GM20431 (cell line): Measurements from ENCODE around the gene GNS.

Source experiments
- in situ Hi-C: fragments of 300-500 bp; cut with MseI, MboI; formaldehyde crosslinking; loops from one replicate; pipeline ENCODE4 v1.15.0; 2020; ENCODE audit warnings: low sequenced_read_pairs; ENCODE audit not compliant: unreplicated experiment

GNS gene

DNA sequence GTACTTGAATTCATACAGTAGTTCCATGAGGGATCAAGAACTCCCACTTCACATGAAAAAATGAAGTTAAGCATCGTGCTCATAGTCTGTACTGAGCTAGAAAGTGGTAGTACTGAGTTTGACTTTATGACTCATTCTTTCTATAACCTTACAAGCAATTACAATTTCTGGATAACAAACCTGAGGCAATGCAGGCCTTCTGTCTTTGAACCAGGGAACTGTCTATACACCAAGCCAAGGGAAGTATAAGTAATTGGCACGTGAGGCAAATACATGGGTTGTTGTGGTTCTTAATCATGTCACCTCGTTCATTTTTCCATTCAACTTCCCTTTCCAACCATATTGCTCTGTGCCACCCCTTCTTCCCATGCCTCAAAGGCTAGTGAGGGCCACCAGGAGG is 16.8 kb downstream of the GNS start:
- in situ Hi-C loops, result no loop called here

DNA sequence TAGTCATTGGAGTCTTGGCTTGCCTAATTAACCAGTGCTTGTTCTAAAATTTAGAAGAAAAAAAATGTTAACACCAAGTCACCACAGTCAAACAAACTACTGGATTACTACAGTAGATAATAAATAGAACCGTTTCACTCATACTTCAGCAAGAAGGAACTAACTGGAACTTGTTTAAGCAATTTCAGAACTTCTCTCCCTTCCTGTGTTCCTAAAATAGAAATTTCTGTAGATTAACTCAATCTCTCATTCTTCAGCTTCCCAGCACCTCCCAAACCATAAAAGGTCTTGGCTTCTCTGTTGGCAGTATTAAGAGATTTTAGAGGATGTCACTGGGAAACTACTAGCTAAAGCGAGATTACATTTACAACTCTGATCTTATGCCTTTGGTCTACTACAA is 18.6 kb downstream of the GNS start:
- in situ Hi-C loops, result no loop called here

DNA sequence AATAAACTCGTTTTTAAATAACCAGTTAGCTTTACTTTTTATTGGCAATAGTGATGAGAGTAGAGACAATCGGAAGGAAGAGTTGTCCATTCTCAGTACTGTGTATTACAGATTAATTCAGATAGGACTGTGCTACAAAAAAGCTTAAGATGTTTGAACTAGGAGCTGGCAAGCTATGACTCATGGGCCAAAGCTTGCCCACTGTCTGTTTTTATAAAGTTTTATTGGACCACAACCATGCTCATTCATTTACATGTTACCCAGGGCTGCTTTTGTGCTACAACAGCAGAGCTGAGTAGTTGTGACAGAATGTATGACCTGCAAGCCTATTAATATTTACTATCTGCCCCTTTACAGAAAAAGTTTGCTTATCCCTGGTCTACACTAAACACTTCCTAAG is 19.4 kb downstream of the GNS start:
- in situ Hi-C loops, result no loop called here

DNA sequence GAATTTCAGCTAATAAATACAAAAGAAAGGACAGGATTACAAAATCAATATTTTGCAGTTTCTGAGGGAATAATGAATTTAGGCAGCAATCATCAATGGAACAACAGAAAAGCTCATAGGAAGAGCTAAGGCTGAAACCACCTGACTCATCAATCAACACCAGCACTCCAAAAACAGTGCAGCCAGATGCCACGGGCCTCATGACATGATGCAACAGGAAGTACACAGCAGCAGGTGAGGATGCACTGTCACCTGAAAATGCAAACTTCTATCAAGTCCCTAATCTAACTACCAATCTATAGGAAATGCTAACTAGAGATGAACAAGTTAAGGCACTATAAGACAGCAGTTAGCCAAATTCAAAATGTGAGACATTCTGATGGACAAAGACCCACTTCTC is 21.7 kb downstream of the GNS start:
- in situ Hi-C loops, result no loop called here

DNA sequence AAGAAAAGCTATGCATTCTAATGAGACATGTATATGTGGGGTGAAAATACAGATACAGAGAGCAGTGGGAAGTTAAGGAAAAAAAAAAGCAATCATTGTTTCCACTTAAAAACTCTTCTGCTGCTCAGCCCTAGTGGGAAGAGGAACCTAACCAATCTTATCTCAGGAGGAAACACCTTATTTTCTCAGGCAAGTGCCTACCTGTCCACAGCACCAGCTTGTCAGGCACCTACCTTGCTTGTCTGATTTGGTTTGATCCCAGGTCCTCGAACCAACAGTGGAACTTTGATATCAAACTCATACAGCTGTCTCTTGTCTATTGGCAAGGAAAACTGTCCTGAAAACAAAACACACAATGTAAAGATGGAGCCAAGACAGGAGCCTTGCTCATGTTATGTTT is 22.4 kb downstream of the GNS start:
- in situ Hi-C loops, result no loop called here

DNA sequence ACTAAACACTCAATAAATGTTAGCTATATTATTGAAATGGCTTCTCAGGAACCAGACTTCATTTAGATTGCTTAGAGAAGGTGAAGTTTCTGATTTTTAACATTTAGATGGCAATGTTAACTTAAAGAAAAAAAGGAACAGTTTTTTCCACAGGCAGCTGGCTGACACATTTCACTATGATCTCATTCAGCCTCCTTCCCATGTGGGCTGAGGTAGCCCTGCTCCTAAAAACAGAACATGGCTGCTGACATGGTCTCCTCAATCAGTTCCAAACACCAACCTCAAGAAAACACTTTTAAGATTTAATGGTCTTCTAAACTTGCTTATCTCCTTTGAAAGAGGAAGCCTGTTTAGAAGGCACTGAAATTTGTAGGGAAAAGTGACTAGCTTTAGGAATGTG is 23.8 kb downstream of the GNS start:
- in situ Hi-C loops, result no loop called here

DNA sequence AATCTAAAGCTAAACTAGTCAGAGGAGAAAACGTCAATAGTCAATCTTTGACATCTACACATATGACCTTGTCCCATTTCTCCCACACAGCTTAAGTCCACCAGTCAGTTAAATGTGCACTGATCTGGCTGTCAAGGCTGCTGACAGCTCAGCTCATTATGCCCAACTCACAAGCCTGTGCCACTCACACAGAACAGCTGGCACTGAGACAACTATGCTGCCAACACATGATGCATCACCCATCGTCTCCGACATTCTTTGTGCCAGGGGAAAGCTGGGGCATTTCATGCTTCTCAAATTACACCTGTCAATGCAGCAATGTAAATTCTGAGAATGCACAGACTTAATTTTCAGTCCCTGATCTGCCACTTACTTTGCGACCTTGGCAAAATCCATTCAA is 25.3 kb downstream of the GNS start:
- in situ Hi-C loops, result no loop called here

DNA sequence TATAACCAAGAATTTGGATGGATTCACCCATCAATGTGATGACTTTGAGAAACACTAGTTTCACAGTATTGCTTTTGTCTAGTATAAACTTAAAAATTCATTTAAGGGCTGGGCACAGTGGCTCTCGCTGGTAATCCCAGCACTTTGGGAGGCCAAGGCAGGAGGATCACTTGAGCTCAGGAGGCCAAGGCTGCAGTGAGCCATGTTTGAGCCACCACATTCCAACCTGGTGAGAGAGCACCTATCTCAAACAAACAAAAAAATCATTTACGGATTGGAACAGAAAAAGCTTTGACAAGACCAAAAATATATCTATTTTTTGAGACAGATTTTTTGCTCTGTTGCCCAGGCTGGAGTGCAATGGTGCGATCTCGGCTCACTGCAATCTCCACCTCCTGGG is 27.5 kb downstream of the GNS start:
- in situ Hi-C loops, result no loop called here

DNA sequence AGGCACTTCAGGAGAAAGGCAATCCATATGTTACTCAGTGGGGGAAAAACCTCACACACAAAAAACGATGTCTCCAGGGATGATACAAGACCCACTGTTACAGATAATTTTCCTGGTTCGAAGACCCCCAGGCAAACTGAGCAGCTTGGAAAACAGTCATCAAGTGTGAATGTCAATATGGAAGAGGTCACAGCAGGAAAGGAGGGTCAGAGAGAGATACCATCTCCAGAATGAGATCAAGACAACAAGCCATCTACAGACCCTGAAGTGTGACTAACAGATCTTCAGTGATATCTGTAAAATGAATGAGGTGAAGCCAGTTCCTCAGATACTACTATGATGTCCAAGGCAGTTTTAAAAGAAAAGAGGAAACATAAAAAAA is 28.6 kb downstream of the GNS start:
- in situ Hi-C loops, result no loop called here

DNA sequence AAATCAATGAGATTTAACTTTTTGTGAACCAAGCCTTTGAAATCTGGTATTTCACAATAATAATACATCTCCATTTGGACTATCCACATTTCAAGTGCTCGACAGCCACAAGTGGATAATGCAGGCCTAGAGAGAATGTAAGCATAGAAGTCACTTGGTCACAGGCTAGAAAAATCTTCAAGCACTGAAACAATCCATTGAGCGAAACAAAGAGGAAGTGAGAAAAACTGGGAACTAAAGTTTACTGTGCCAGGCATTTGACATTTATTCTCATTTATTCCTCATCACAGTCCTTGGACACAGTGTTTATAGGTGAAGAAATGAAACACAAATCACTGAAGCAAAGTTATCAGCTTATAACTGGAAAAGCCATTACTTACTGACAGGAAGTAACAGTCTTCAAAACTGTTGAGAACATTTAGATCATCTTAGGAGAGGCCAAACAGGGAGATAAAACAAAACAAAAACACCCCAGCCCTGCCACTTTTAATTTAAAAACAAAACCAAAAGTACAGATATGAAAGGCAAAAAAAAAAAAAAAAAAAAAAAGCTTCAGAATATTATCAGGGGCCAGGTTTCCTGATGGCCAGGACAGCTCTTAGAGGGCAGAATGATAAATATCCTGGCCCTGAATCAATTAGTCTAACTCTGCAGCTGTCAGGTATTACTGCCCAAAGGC is 29.2 kb downstream of the GNS start:
- in situ Hi-C loops, result no loop called here

DNA sequence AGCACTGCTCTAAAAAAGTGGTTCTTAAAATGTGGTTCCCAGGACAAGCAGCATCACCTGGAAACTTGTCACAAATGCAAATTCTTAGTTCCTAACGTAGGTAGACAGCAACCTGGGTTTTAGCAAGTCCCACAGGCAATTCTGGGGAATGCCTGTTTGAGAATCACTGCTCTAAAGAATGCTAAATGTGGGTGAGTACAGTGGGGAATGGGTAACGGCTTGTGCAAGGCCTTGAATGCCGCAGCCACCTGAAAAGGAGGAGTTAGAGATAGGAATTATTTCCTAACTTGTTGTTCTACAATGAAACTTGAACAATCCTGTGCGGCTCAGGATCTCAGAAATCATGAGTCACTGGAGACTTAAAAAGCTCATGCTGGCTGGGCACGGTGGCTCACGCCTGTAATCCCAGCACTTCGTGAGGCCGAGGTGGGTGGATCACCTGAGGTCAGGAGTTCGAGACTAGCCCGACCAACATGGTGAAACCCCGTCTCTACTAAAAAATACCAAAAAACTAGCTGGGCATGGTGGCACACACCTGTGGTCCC is 34.9 kb downstream of the GNS start:
- in situ Hi-C loops, result no loop called here

DNA sequence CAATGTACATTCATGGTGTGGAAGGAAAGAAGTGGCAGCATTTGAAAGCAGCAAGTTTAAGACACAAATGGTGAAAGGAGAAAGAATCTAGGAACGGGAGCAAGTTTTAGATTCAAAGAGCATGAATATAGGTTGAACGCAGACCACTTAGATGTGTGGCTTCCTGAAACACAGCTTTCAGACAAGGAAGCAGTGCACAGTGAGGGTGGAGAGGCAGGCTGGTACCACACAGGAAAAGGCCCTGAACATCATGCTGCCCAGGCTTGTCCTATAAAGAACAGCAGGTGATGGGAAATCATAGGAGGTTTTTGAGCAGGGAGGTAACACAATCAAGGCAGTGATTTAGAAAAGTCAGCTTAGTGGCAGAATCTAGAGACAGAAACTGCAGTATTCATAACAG is 35.6 kb downstream of the GNS start:
- in situ Hi-C loops, result no loop called here

DNA sequence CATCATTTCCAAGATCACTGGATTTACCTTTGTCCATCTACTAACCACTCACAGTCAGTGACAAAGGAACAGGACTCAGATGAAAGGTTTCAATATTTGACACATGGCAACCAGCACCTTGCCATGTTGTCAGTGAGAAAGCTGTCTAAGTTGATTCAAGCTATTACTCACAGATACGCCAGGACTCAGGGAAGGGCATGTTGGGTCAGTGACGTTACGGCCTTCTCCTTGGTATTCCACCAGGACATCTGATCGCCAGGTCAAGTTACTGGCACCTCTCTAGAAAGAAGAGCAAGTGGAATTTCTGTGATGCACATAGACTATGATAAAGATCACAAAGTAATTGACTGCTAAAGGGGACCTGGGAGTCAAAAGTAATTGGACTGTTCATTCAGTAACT is 36.4 kb downstream of the GNS start:
- in situ Hi-C loops, result no loop called here

DNA sequence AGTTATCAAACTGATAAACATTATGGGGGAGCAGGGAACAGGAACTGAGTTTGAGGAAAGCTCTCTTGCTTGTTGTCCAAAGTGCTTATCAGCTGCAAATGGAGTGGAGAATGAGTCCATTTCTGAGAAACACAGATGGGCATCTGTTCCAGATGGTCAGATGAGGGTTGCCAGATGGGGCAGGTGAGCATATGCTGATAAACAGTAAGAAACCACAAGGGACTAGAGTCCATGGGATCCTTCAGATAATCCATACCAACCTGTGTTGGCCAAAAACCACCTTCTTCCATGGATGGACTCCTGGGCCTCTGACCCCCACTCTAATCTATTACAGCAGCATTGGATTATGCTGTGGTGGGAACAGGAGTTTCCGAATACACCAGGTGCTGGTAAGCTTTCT is 38.3 kb downstream of the GNS start:
- in situ Hi-C loops, result no loop called here

DNA sequence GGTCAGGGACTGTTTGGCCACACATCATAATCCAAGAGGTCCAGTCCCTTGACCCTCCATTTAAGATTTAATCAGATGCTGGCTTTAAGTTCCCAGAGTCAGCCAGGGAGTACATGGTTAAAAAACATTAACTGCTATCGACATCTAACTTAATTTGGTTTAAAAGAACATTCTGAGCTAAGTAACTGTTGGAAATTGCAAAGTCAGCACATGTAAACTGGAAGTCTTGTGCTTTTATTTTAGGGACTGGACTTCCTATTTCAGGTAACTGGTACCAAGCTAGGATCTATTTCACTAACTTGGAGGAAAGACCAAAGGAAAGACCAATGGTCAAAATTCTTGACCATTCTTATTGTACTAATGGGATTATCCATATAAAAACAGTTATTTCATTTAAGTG is 40.6 kb downstream of the GNS start:
- in situ Hi-C loops, result no loop called here

DNA sequence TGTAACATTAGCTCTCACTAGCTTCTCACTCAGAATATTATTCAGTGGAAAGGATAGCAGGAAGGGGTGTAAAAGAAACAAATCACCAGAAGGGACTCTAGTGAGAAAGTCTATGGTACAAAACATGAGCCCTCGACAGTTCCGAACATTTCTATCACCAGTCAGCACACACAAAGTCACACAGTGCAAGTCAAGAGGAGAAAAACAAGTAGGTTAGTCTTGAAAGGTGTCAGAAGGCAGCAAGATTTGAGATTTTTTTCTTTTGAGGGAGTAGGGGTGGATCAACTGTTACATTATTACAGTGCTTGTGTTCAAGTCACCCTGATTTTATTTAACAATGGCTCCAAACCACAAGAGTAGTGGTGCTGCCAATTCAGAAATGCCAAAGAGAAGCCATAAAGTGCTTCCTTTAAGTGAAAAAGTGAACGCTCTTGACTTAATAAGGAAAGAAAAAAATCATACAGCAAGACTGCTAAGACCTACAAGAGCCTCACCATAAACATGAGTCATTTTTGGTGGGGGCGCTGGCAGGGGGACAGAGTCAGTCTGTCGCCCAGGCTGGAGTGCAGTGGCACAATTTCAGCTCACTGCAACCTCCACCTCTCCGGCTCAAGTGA is 42.3 kb downstream of the GNS start:
- in situ Hi-C loops, result no loop called here

DNA sequence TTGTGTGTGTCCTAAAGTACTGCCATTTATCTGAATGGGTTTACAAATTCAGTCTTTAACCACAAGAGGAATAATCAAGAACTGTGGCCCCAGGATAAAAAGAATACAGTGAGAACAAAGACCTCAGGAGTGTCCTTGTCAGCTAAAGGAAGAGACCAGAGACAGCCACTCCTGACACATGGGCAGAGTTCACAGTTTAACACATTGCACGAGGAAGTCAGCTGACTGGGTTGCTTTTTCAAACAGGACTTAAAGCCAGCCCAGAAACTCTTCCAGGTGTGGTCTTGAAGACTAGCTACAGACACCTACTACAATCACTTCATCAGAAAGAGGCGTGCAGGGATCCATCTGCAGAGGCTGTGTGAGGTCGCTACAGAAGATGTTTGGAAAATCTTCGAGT is 42.8 kb downstream of the GNS start:
- in situ Hi-C loops, result no loop called here

DNA sequence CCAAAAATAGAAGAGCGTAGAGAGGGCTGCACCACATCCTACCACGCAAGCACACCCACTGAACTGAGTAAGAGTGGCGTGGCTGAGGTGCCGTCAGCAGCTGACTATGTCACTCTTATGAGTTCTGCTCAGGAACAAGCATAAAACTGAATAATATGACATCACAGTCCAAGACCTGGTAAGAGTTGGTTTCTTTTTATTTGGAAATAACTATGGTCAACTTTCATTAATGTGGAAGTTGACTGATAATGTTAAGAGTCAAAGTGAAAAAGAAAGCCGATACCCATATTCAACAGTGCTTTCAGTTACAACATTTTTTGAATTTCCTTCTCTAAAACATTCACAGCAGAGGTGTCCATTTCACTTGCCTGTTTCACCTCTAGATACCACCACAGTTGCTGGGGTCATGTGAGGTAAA is 44.6 kb downstream of the GNS start:
- in situ Hi-C loops, result no loop called here

DNA sequence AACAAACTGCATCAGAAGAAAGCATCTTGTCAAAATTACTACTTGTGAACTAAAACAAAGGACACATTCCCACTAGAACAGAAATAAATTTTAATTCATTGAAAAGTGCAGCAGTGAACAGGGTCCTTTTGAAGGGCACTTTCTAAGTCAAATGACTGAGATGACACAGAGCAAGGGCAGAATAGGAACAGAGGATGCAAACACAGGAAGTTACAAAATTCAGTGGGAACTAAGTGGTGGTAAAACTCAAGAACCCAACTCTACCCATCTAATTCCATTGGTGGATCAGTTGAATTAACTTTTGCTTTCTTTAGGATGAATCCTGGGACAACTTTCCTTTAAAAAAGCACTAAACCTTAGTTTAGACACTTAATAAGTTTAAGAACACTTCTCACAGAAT is 45.8 kb downstream of the GNS start:
- in situ Hi-C loops, result no loop called here

DNA sequence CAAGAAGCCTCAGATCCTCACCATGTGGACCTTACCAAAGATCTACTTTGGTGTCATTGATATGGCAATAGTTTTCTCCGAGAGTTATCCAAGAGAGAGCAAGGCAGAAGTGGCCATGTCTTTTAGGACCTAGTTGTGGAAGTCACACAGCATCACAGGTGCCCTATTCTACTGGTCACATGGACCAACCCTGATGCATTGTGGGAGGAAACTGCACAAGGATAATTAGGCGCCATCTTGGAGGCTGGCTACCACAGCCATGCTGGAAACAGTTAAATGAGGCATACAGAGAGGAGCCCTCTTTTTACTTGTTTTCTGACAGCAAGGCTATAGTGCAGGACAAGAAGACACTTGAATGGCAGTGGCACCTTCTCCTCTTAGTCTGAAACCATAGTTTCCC is 49.8 kb downstream of the GNS start:
- in situ Hi-C loops, result no loop called here

DNA sequence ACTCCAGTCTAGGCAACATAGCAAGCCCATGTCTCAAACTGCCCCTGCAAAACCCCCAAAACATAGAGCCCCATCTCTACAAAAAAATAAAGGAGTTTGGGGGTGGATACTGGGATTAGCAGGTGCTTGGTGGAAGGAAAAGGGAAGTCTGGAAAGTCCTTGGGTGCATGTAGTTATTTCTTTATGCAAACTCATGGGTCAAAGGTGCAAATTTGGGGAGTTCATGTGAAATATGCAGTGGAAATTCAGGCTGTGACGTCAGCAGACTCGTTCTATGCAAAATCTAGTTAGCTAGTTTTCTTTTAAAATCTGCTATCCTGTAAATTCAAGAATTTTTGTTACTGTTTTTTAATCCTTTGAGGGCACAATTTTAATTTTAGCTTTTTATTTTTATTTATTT is 51.3 kb downstream of the GNS start:
- in situ Hi-C loops, result no loop called here

DNA sequence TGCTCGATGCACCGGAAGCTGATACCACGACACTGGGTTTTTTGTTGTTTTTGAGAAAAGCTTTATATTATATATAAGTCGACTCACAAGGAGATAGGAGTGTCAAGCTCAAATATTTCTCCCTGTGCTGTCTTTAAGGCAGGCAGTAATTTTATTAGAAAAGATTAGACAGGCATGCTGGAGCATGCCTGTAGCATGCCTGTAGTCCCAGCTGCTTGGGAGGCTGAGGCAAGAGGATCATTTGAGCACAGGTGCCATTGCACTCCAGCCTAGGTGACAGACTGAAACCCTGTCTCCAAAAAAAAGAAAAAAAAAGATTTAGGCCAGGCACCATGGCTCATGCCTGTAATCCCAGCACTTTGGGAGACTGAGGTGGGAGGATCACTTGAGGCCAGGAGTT is 51.8 kb downstream of the GNS start:
- in situ Hi-C loops, result no loop called here
